ENCODE results near the gene TMEM150B.

Gene TMEM150B

GRCh38 chr19:55354698-55355212 is 29.6 kb upstream of the TMEM150B start, which contains the start of gene COX6B2:
TSS of gene COX6B2 (minus strand) at chr19:55354719. CDS start at chr19:55354521, 198 bp downstream.
- DNase-seq: no peak

- no peak for DNase-seq
Measured at GRCh38 chr19:55353803-55354697, 28.9 kb upstream of the TMEM150B start.

GRCh38 chr19:55353356-55353802 is 28.2 kb upstream of the TMEM150B start:
- DNase-seq: no peak

- no peak for DNase-seq
Measured at GRCh38 chr19:55352549-55353145, 27.5 kb upstream of the TMEM150B start.

- DNase-seq: no peak
Measured at GRCh38 chr19:55352040-55352439, 26.9 kb upstream of the TMEM150B start.

- DNase-seq: no peak
Measured at GRCh38 chr19:55350620-55351315, 25.6 kb upstream of the TMEM150B start.

GRCh38 chr19:55348317-55349034 is 23.3 kb upstream of the TMEM150B start:
- DNase-seq: no peak

- no peak for DNase-seq
Measured at GRCh38 chr19:55347442-55348009, 22.4 kb upstream of the TMEM150B start.

GRCh38 chr19:55346725-55347441 is 21.7 kb upstream of the TMEM150B start:
- DNase-seq: no peak

GRCh38 chr19:55345818-55346724 is 20.9 kb upstream of the TMEM150B start:
- no peak for DNase-seq

- no peak for DNase-seq
Measured at GRCh38 chr19:55345101-55345817, 20.1 kb upstream of the TMEM150B start.

- DNase-seq: no peak
Measured at GRCh38 chr19:55344444-55344843, 19.3 kb upstream of the TMEM150B start.

- no peak for DNase-seq
Measured at GRCh38 chr19:55341595-55342531, 16.7 kb upstream of the TMEM150B start.

- DNase-seq: no peak
Measured at GRCh38 chr19:55341171-55341588, 16.0 kb upstream of the TMEM150B start.

GRCh38 chr19:55340784-55341147 is 15.6 kb upstream of the TMEM150B start:
- DNase-seq: no peak

GRCh38 chr19:55339889-55340783 is 15.0 kb upstream of the TMEM150B start:
- no peak for DNase-seq

- peak; percentile 100 for DNase-seq
Measured at GRCh38 chr19:55339105-55339888, 14.2 kb upstream of the TMEM150B start, which contains the start of gene KMT5C. TSS of gene KMT5C (plus strand) at chr19:55339876. CDS start at chr19:55341937, 2,061 bp downstream.

Measured in GOT3 (cell line).